Measurements from ENCODE around the gene SPEF2. TPM values are rescaled to one million over a fixed set of nuclear protein-coding genes. Genes with fewer than 3 reads are reported as not detected.
A peak's percentile ranks its signal among the peaks of the same experiment; 100 is the strongest.

The SPEF2 gene
- total RNA-seq, 2 experiments from 2014 or later = 14.1 to 14.6 TPM

DNA sequence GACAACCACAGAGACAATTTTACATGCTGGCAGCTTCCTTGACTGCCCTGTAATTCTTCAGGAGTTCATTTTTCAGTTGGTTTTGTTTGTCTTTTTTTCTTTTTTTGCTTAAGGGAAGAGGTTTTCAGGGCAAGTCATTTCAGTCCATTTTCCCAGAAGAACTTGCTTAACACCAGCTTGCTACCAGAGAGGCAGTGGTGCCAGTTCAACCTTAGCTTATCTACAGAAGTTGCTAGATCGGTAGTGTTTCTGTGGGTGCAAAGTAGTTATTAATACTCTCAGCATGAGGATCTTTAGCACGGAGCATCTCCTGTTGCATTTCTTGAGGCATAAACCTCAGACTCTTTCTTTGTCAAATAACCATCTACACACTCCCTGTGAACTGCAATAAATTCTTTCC, 1.1 kb downstream of the SPEF2 start:
- DNase-seq (no peak), ATAC-seq (no peak)
- intact Hi-C loops (cut with DNase I, micrococcal nuclease) = loop anchor here (5.0 kb wide), 4 partner anchors 34 to 244 kb away; no protein-coding TSS in a partner anchor
- POLR2A ChIA-PET = interaction anchor here (0.6 kb wide), 1 partner anchor 203 kb away, joined by 4 read pairs; no protein-coding TSS in a partner anchor
- CTCF ChIA-PET = interaction anchor here (0.6 to 3.1 kb wide), 8 partner anchors 14 to 308 kb away, joined by 3 to 26 read pairs (median 3); no protein-coding TSS in a partner anchor
- Mint-ChIP-seq H3K36me3 (ENCODE audit: low read depth) (peaks cover 3% of the 10 kb centered on the region), H3K4me1 (peaks cover 36% of the 10 kb centered on the region), H3K9me3 (ENCODE audit: low read depth) (peaks cover 6% of the 10 kb centered on the region), H3K27me3 (no peaks in the 10 kb centered on the region), H3K4me3 (peak overlapping the region; percentile 83), H3K27ac (peak overlapping the region; percentile 99)

- intact Hi-C loops (cut with DNase I, micrococcal nuclease) = no loop called here
- POLR2A ChIA-PET = no interaction called here
- peaks cover 49% of the 10 kb centered on the region for H3K4me1 Mint-ChIP-seq
- no peak overlapping the region for H3K4me3 Mint-ChIP-seq
- CTCF ChIA-PET = interaction anchor here (1.0 to 1.4 kb wide), 2 partner anchors 15 to 304 kb away, joined by 3 to 4 read pairs; no protein-coding TSS in a partner anchor
- peak; percentile 27 for DNase-seq
- H3K36me3 Mint-ChIP-seq (ENCODE audit: low read depth) = peaks cover 2% of the 10 kb centered on the region
- no peaks in the 10 kb centered on the region for H3K9me3 Mint-ChIP-seq (ENCODE audit: low read depth)
- peak; percentile 54 for ATAC-seq
- H3K27ac Mint-ChIP-seq = peak overlapping the region; percentile 26
- no peaks in the 10 kb centered on the region for H3K27me3 Mint-ChIP-seq
Observed at GRCh38 chr5:35622974-35623373, 5.3 kb downstream of the SPEF2 start.

GRCh38 chr5:35623991-35624390, 6.3 kb downstream of the SPEF2 start:
- no peaks in the 10 kb centered on the region for H3K27me3 Mint-ChIP-seq
- H3K4me1 Mint-ChIP-seq = peaks cover 41% of the 10 kb centered on the region
- CTCF ChIA-PET = interaction anchor here (0.6 to 1.4 kb wide), 4 partner anchors 27 to 306 kb away, joined by 3 read pairs; no protein-coding TSS in a partner anchor
- no peaks in the 10 kb centered on the region for H3K9me3 Mint-ChIP-seq (ENCODE audit: low read depth)
- H3K27ac Mint-ChIP-seq = no peak overlapping the region
- POLR2A ChIA-PET = no interaction called here
- peaks cover 10% of the 10 kb centered on the region for H3K36me3 Mint-ChIP-seq (ENCODE audit: low read depth)
- DNase-seq (no peak), ATAC-seq (no peak)
- intact Hi-C loops (cut with DNase I, micrococcal nuclease) = no loop called here
- H3K4me3 Mint-ChIP-seq = no peak overlapping the region

GRCh38 chr5:35626108-35626507, 8.4 kb downstream of the SPEF2 start:
- DNase-seq (no peak), ATAC-seq (peak; percentile 80)
- H3K36me3 Mint-ChIP-seq (ENCODE audit: low read depth) = peaks cover 22% of the 10 kb centered on the region
- no peak overlapping the region for H3K4me3 Mint-ChIP-seq
- intact Hi-C loops (cut with DNase I, micrococcal nuclease) = loop anchor here in 1 of 2 experiments (1.0 kb wide), 1 partner anchor 9 kb away; the partner anchor contains the start of gene SPEF2
- CTCF ChIA-PET = interaction anchor here (0.9 to 1.5 kb wide), 8 partner anchors 9 to 300 kb away, joined by 3 to 6 read pairs (median 4); partner anchors contain the start of gene SPEF2
- H3K27ac Mint-ChIP-seq = peak overlapping the region; percentile 17
- H3K4me1 Mint-ChIP-seq = peaks cover 35% of the 10 kb centered on the region
- H3K9me3 Mint-ChIP-seq (ENCODE audit: low read depth) = peaks cover under 1% of the 10 kb centered on the region
- H3K27me3 Mint-ChIP-seq = no peaks in the 10 kb centered on the region
- POLR2A ChIA-PET = interaction anchor here (1.5 kb wide), 1 partner anchor 47 kb away, joined by 3 read pairs; no protein-coding TSS in a partner anchor

- Mint-ChIP-seq H3K4me1 (peaks cover 35% of the 10 kb centered on the region), H3K27ac (no peak overlapping the region), H3K9me3 (ENCODE audit: low read depth) (peaks cover 2% of the 10 kb centered on the region), H3K36me3 (ENCODE audit: low read depth) (peaks cover 26% of the 10 kb centered on the region), H3K4me3 (no peak overlapping the region), H3K27me3 (no peaks in the 10 kb centered on the region)
- no peak for DNase-seq
- ChIA-PET POLR2A (interaction anchor here (1.5 kb wide), 1 partner anchor 47 kb away, joined by 3 read pairs; no protein-coding TSS in a partner anchor), CTCF (interaction anchor here (0.6 to 1.5 kb wide), 9 partner anchors 9 to 882 kb away, joined by 3 to 6 read pairs (median 3); partner anchors contain the start of gene SPEF2)
- intact Hi-C loops (cut with DNase I, micrococcal nuclease) = loop anchor here in 1 of 2 experiments (1.0 kb wide), 1 partner anchor 9 kb away; the partner anchor contains the start of gene SPEF2
- peak; percentile 56 for ATAC-seq
Observed at GRCh38 chr5:35626553-35626952, 8.9 kb downstream of the SPEF2 start.

- ATAC-seq (no peak), DNase-seq (no peak)
- CTCF ChIA-PET = interaction anchor here (0.7 to 1.3 kb wide), 3 partner anchors 15 to 17 kb away, joined by 3 to 4 read pairs (median 3); partner anchors contain the start of gene SPEF2
- Mint-ChIP-seq H3K4me1 (no peaks in the 10 kb centered on the region), H3K4me3 (no peak overlapping the region), H3K36me3 (ENCODE audit: low read depth) (peaks cover 60% of the 10 kb centered on the region), H3K27me3 (no peaks in the 10 kb centered on the region), H3K27ac (no peak overlapping the region), H3K9me3 (ENCODE audit: low read depth) (peaks cover 11% of the 10 kb centered on the region)
- intact Hi-C loops (cut with DNase I, micrococcal nuclease) = no loop called here
- POLR2A ChIA-PET = no interaction called here
Observed at GRCh38 chr5:35634326-35634725, 16.7 kb downstream of the SPEF2 start.

DNA sequence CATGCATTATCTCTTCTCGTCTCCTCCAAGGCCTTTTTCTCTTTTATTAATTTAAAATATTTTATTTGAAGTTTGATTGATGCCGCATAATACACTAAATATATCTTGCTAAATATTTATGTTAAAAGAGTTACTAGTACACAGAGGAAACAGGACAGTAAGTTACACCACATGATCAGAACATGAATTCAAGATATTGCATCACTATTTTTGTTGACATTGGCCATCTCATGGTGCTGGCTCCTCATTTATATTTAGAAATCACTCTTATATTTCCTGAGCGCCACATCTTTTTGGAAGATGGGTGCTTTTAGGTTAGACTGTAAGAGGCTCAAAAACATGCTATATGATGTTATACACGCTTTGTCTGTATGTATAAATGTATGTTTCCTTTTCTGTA, 23.0 kb downstream of the SPEF2 start:
- H3K4me1 Mint-ChIP-seq = peaks cover 2% of the 10 kb centered on the region
- CTCF ChIA-PET = interaction anchor here (1.1 kb wide), 1 partner anchor 285 kb away, joined by 5 read pairs; no protein-coding TSS in a partner anchor
- H3K4me3 Mint-ChIP-seq = no peak overlapping the region
- H3K27ac Mint-ChIP-seq = no peak overlapping the region
- H3K36me3 Mint-ChIP-seq (ENCODE audit: low read depth) = peaks cover 27% of the 10 kb centered on the region
- no peak for DNase-seq
- H3K27me3 Mint-ChIP-seq = no peaks in the 10 kb centered on the region
- no peaks in the 10 kb centered on the region for H3K9me3 Mint-ChIP-seq (ENCODE audit: low read depth)
- no peak for ATAC-seq
- POLR2A ChIA-PET = no interaction called here
- intact Hi-C loops (cut with DNase I, micrococcal nuclease) = no loop called here

- no peak for DNase-seq
- H3K27me3 Mint-ChIP-seq = no peaks in the 10 kb centered on the region
- intact Hi-C loops (cut with DNase I, micrococcal nuclease) = no loop called here
- H3K27ac Mint-ChIP-seq = no peak overlapping the region
- H3K36me3 Mint-ChIP-seq (ENCODE audit: low read depth) = peaks cover 15% of the 10 kb centered on the region
- ATAC-seq = peak; percentile 82
- POLR2A ChIA-PET = no interaction called here
- peaks cover 2% of the 10 kb centered on the region for H3K4me1 Mint-ChIP-seq
- CTCF ChIA-PET = interaction anchor here (1.0 to 1.1 kb wide), 2 partner anchors 18 to 281 kb away, joined by 3 to 7 read pairs; no protein-coding TSS in a partner anchor
- no peaks in the 10 kb centered on the region for H3K9me3 Mint-ChIP-seq (ENCODE audit: low read depth)
- no peak overlapping the region for H3K4me3 Mint-ChIP-seq
Observed at GRCh38 chr5:35644543-35644942, 26.9 kb downstream of the SPEF2 start.

DNA sequence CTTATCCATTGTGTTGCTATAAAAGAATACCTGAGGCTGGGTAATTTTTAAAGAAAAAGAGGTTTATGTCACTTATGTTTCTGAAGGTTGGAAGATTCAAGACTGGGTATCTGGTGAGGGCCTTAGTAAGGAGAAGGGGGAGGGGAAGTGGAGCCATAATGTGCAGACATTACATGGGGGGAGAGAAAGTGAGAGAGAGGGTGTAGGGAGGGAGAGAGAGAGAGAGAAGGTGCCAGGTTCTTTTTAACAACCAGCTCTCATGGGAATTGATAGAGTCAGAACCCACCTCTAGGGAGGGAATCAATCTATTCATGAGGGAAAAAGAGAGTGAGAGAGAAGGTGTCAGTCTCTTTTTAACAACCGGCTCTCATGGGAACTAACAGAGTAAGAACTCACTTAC, 29.5 kb downstream of the SPEF2 start:
- peaks cover 13% of the 10 kb centered on the region for H3K36me3 Mint-ChIP-seq (ENCODE audit: low read depth)
- no peak overlapping the region for H3K4me3 Mint-ChIP-seq
- peaks cover 14% of the 10 kb centered on the region for H3K4me1 Mint-ChIP-seq
- H3K27ac Mint-ChIP-seq = no peak overlapping the region
- ChIA-PET POLR2A (interaction anchor here (0.6 kb wide), 1 partner anchor 146 kb away, joined by 3 read pairs; no protein-coding TSS in a partner anchor), CTCF (no interaction called here)
- H3K9me3 Mint-ChIP-seq (ENCODE audit: low read depth) = no peaks in the 10 kb centered on the region
- ATAC-seq (no peak), DNase-seq (no peak)
- H3K27me3 Mint-ChIP-seq = no peaks in the 10 kb centered on the region
- intact Hi-C loops (cut with DNase I, micrococcal nuclease) = no loop called here

DNA sequence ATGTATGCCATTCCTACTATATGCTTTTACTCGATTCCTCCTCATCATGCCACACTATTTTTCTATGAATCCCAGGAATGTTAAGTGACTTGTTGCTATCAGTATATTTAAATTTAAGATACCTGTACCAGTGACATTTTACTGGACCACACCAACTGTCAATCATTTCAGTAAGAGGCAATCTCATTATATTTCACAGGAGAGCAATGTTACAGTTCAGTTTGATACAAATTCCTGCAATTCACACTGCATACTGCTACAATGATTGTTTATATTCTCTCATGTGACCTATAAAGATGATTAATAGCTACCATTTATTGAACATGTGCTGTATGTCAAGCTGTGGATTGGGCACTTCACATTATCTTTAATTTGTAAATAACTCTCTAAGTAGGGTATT, 30.0 kb downstream of the SPEF2 start:
- Mint-ChIP-seq H3K27me3 (no peaks in the 10 kb centered on the region), H3K4me3 (no peak overlapping the region), H3K4me1 (peaks cover 17% of the 10 kb centered on the region), H3K9me3 (ENCODE audit: low read depth) (no peaks in the 10 kb centered on the region), H3K27ac (no peak overlapping the region), H3K36me3 (ENCODE audit: low read depth) (peaks cover 11% of the 10 kb centered on the region)
- intact Hi-C loops (cut with DNase I, micrococcal nuclease) = no loop called here
- DNase-seq (no peak), ATAC-seq (no peak)
- ChIA-PET CTCF (interaction anchor here (0.7 kb wide), 1 partner anchor 660 kb away, joined by 3 read pairs; no protein-coding TSS in a partner anchor), POLR2A (no interaction called here)

DNA sequence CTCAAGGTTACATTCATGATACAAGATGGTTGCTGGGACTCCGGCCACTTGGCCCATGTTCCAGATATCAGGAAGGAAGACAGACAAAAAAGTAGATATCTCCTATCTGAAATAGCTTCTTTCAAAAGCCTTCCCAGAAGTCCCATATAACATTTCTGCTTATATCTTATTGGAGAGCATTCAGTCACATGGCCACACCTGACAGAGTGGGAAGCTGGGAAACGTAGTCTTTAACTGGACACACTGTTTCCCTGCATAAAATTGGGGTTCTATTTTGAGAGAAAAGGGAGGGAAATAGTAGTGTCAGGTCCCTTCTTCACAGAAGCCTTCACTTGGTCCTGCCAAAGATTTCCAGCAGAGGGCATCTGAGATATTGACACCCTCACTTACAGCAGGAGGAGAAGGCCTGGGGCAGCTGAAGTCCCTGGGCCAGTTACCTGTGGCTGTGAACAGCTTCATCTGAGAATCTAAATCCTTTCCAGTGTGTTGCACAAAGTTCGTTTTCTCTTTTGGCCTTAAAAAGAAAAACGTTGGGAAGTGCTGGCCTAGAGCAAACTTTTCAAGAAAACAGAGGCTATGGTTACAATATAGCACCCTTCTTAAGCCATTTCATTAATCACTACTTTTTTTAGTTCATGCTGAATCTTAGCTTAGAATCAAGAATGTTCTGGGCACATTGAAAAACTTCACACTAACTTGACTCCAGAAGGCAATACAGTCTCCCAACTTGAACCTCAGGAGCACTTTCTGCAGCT, 33.5 kb downstream of the SPEF2 start:
- H3K4me1 Mint-ChIP-seq = peaks cover 25% of the 10 kb centered on the region
- no peak overlapping the region for H3K4me3 Mint-ChIP-seq
- POLR2A ChIA-PET = interaction anchor here (1.5 kb wide), 2 partner anchors 274 to 275 kb away, joined by 5 read pairs; no protein-coding TSS in a partner anchor
- intact Hi-C loops (cut with DNase I, micrococcal nuclease) = loop anchor here (1.0 to 5.0 kb wide), 5 partner anchors 34 to 275 kb away; partner anchors contain the start of gene SPEF2 (in 1 of the 2)
- peak; percentile 97 for ATAC-seq
- CTCF ChIA-PET = interaction anchor here (0.6 to 4.8 kb wide), 48 partner anchors 9 to 1412 kb away, joined by 3 to 111 read pairs (median 4); no protein-coding TSS in a partner anchor
- peaks cover 7% of the 10 kb centered on the region for H3K36me3 Mint-ChIP-seq (ENCODE audit: low read depth)
- DNase-seq = peak; percentile 76
- peak overlapping the region; percentile 64 for H3K27ac Mint-ChIP-seq
- H3K9me3 Mint-ChIP-seq (ENCODE audit: low read depth) = no peaks in the 10 kb centered on the region
- H3K27me3 Mint-ChIP-seq = no peaks in the 10 kb centered on the region

All from activated CD4-positive, alpha-beta T cell treated with anti-CD3 and anti-CD28 coated beads for 36 hours (primary cell).